NCI-H2107 treated with DMSO at 0.1 percent for 48 hours (cell line): ENCODE data around the gene TRAK2.

ENCODE experiments used
- DNase-seq: peaks from one replicate; lab custom pipeline; 2025; ENCODE audit not compliant: unreplicated experiment; lab: John Stamatoyannopoulos, UW

Gene TRAK2

DNA sequence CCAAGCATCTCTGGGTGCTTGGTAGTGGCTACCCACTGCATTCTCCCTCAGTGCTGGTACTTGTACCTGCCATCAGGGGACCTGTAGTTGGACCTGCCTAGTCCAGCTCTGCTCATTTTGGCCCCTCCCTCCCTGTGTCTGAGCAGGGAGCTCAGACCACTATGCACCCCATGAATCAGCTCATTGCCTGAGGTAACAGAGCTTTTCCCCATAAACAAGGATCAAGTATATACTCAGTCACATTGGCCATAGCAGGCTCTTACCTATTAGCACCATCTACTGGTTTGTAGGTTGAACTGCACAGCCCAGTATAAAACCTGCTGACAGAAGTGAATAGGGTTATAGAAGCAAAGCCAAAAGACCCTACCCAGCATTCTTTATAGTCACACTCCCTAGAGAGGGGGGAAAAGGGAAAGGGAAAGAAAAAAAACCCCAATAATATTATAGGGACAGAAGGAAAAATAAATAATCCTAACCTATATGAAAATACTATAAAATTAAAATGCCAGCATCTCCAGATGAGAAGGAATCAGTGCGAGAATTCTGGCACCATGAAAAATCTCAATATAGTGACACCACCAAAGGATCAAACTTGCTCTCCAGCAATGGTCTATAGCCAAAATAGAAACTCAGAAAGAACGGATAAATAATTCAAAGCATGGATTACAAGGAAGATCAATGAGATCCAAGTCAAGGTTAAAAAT lies 87.2 kb downstream of the TRAK2 start:
- peak; percentile 72 for DNase-seq

DNA sequence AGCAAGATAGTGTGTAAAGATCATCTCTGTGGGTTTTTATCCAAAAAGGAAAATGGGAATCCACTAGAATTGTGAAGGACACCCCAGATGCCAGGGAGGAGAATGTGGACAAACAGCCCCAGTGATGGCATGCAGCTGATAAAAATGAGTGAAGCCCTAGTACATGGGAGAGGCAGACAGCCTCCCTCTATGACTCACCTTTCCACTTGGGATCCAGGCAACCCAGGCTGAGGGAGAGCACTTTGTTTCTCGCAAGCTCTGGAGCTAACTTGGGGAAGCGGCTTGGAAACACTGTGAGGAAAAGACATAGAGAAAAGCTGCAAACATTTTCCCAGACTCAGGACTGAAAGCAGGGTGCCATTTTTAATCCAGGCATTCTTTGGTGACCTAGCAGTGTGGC lies 88.9 kb downstream of the TRAK2 start:
- DNase-seq: no peak

DNA sequence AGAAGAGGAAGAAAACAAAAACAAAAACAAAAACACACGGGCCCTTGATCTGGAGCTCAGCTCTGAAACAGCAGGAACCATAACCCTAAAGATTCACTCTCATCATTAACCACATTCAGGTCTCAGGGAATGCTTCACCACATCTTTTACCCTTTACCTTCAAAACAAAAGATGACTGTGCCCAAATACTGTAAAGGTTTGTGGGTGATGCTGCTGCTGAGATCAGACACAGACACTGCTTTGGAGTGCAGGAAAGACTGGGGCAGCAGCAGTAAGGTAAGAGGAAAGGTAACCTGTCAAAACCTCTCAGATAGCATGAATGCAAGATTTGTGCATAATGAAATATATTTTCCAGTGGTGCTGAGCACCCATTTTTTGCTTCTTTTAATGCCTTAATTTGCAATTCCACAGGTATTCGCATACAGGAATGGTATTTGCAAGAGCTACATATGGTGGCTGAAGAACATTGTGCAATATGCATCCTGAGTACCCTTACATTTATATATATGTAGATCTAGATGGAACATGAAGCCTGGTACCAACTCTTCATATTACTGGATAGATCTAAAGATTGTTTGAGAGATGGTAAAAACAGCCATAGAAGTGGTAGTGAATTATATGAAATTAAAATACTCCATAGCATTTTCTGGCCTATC lies 90.1 kb downstream of the TRAK2 start:
- no peak for DNase-seq

DNA sequence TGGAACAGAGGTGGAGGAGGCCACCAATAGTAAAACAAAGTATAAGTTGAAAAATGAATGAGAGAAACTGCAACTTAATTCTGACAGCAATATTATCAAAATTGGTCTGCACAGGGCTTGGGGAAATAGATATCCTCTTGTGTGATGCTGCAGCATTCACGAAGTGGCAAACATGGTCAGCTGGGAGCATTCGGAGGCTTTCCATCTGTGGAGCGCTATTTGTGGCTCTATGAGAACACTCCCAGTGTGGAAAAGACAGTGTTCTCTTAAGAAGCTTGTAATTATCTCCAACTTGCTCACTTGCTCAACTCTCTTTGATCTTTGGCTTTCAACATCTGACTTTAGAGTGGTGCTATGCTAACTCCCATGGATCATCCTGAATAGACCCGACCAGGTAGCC lies 91.0 kb downstream of the TRAK2 start:
- no peak for DNase-seq

DNA sequence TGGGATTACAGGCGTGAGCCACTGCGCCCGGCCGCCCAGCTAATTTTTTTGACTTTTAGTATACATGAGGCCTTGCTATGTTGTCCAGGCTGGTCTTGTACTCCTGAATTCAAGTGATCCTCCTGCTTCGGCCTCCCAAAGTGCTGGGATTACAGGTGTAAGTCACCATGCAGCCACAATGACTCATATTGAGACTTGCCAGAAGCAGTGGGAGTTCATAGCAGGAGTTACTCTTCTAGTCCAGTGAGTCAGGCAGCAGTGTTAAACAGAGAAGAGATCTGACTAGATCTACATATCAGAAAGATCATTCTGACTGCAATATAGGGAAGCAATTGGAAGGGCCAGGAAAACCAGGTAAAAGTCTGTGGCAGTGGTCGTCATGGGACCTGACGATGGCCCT lies 92.6 kb downstream of the TRAK2 start:
- no peak for DNase-seq

DNA sequence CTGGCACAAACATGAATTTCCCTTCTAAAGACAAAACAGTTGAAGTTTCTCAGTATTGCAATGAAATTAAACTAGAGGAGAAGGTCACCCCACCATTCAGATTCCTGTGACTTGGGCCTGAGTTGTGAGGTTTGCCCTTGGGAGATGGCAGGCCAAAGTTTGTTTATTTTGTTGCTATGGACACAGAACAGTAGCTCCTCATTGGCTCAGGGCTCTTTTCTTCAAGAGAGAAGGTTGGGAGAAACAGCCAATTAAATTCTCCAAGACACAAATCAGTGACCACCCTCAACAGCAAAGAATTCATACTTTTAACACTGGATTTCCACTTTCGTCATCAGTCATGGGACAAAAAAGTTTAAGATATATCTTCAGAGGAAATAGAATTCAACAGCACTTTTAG lies 94.0 kb downstream of the TRAK2 start, which contains the start of gene FLACC1:
Gene FLACC1, minus strand, starts transcription at position 125 of the 400 bp plus-strand sequence. CDS start 5,941 bp downstream, outside the sequence.
- DNase-seq: no peak

DNA sequence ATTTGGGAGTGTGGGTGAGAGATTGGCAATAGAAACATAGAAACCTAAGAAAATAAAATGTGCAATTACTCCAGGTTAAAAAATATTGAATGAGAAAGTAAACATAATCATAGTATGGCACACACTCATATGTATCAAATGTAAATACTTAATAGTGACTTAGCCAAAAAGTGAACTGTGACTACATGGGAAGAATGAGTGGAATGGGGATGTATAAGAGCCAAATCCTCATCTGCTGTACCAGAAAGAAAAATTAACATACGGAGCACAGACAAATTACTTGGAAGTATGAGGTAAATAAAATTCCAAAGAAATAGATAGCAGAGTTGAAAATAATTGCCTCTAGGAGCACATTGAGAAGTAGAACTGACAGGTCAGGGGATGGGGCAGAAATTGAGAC lies 98.1 kb downstream of the TRAK2 start:
- DNase-seq: no peak

DNA sequence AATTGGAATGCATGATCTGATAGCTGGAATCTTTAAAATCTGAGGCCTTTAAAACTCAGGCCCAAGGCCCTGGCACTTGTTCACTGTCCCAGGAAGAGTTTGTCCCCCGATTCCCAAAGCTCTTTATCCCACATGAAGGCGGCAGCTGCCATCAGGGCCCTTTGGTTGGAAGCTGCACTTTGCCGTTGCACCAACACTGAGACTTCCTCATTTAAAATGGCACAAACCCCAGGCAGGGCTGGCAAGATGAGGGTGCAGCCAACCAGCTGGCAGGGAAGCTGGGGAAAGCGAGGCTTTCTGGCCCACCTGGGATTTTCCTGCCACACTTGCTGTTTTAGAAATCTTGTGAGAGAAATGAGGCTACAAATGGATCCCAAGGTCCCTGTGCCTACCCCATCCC lies 100.4 kb downstream of the TRAK2 start:
- no peak for DNase-seq

DNA sequence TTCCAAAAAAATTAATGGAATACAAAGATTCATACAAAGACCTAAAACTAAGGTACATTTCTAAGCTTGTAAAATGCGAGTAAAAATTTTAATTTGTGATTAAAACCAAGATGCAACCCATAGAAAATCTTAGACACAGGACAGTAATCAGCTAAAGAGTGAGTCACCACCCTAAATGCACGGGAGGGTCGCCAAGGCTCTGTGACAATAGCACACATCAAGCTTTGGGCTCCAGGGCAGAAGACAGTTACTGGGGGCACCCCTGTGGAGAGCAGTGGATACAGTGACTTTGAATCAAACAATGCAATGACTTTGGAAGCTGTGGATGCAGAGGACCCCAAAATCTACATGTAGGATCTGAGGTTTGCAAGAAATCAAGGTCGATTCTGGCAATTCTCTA lies 101.7 kb downstream of the TRAK2 start:
- DNase-seq: no peak

DNA sequence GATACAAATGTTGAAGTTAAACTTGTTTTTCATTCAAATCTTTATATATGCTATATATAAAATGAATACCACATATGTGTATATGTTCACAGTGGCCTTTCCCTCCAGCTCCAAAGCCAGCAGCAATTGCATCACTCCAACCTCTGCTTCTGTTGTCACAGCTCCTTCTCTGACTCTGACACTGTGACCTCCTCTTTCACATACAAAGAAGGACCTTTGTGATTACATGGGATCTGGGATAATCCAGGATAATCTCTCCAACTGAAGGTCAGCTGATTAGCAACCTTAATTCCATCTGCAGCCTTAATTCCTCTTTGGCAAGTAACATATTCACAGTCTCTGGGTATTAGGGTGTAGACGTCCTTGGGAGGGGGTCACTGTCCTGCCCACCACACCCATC lies 102.5 kb downstream of the TRAK2 start:
- no peak for DNase-seq

DNA sequence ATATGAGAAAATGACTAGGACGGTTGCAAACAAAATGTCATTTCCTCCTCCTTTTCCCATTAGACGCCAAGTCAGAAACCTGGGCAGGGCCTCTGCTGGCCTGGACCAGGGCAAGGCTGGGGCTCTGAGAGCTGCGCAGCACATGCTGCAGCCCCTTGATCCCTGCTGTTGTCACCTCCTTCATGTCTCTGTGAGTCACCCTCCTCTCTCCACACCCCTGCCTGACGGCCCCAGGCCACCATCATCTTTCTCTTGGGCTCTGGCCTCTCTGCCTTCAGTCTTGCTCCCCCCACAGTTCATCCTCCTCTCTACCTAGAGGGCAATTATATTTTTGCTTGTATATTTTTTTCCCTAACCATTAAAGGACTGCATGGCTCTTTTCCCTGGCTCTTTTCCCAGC lies 104.1 kb downstream of the TRAK2 start:
- no peak for DNase-seq

DNA sequence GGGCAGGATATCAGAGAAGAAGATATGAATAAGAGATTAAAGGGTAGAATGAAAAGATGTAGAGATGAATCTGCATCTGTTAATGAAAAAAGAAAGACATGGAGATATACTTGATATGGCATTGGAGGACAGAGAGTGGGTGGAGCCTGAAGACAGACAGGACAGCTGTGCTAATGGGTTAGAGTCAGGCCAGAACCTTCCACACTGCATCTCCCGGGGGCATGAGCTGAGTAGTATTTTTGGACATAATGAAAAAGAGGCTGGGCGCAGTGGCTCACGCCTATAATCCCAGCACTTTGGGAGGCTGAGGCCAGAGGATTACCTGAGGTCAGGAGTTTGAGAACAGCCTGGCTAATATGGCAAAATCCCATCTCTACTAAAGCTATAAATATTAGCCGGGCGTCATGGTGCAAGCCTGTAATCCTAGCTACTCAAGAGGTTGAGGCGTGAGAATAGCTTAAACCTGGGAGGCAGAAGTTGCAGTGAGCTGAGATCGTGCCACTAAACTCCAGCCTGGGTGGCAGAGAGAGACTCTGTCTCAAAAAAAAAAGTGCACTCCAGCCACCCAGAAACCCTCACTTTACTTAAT lies 105.5 kb downstream of the TRAK2 start:
- no peak for DNase-seq

DNA sequence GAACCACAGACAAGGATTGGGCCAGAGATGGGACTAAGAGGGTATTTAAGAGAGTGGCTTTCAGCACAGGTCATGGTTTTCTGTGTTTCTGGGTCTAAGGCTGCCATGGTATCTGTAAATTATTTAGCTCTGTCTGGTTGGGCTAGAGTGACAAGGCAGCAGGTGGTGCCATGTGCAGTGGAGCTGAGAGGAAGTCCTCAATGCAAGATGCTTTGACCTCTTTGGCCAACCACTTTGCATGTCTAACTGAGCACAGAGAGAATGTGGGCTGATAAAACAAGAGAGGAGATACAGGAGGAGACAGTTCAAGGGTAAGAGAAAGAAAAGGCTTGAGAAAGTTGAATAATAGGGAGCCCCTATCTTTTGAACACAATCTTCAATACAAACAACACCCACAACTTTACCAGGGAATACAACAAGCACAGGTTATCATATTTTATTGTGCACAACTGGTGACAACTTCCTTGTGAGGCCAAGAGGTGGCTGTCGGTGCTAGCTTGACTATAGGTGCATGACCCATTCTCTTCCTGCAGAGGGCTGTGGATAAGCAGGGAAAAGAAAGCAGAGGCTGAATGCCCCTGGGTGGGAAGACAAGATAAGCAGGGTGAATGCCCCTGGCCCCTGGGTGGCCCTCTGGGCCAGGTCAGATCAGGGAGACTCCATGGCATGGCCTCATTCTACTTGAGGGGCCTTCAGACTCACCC lies 106.4 kb downstream of the TRAK2 start:
- no peak for DNase-seq

DNA sequence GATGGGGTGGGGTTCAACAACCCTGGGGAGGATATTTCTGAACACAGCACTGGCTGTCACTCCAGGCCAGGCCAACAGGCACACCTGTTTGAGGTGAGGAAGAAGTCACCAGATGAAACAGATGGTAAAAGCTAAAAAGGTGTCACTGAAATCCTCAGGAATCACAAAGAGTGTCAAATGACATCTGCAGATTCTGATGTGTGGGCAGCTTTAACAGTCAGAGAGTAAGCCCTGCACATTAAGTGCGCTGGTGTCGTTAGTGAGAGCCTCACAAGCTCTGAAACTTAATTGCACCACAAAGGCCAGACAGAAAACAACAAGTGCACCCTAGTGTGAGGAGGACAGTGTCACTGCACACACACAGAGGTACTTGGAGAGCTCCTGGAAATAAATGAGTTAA lies 107.7 kb downstream of the TRAK2 start:
- DNase-seq: peak; percentile 47

DNA sequence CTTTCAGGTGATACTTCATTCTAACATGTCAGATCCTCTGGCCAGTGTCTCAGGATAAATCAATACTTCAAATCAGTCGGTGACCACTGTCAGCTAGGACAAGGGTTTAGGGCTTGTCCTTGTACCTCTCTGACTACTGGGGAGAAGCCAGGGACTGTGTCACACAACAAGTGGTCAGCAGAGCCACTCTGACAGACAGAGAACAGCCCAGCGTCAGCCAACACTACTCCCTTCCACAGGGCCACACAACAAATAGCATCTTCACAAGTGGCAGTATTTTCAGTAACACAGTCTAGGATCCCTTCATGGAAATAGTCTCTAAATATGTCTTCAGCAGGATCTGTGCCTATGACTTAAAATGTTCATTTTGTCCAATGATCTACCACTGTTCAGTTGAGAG lies 108.3 kb downstream of the TRAK2 start:
- no peak for DNase-seq

DNA sequence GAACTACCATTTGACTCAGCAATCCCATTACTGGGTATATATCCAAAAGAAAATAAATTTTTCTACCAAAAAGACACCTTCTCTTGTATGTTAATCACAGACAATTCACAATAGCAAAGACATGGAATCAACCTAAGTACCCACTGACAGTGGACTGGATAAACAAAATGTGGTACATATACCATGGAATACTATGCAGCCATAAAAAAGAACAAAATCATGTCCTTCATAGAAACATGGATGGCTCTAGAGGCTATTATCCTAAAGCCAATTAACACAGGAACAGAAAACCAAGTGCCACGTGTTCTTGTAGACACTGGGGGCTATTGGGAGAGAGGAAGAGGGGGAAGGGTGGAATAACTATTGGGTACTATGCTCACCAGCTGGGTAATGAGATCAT lies 121.8 kb downstream of the TRAK2 start:
- no peak for DNase-seq

DNA sequence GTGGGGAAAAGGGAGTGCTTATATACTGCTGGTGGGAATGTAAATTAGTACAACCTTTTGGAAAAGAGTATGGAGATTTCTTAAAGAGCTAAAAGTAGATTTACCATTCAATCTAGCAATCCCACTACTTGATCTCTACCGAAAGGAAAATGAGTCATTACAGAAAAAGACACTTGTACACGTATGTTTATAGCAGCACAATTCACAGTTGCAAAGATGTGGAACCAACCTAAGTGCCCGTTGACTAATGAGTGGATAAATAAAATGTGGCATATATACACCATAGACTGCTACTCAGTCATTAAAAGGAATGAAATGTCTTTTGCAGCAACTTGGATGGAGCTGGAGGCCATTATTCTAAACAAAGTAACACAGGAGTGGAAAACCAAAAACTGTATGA lies 123.6 kb downstream of the TRAK2 start:
- DNase-seq: no peak
